ENCODE measurements around the gene ASB9.
"Not testable (repeated sequence)": the region's sequence is repeated elsewhere in the genome, so short reads cannot be mapped to it uniquely, and the experiment has no call there.

The ASB9 gene

DNA sequence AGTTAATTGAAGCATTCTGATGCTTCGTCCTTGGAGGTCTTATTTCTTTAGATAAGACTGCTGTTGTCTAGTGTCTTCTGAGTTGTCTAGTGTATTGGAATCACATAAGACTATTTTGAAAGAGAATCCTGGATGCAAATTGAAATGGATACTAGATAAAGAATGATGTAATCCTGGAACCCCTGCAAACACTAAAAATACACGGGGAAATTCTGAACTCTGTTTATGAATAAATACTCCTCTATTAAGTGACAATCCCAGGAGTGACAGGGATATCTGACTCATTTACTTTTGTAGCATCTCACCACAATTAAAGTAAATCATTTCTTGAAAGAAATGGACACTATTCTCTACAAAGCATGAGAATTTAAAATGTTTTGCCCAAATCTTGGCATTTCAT, 44.6 kb upstream of the ASB9 start:
- no peaks in the 10 kb centered on the region for H3K27me3 ChIP-seq (ENCODE audit: low read length)
- H4K20me1 ChIP-seq (ENCODE audit: low read depth, low read length) = no peaks in the 10 kb centered on the region
- H3K4me2 ChIP-seq (ENCODE audit: low read depth, low read length, poor library complexity, severe bottlenecking) = no peak overlapping the region
- no peak for TF ChIP-seq EZH2phosphoT487 (conservative IDR thresholded peaks at IDR 0.05; ENCODE audit: low read length)
- TF ChIP-seq, protein P1, sequence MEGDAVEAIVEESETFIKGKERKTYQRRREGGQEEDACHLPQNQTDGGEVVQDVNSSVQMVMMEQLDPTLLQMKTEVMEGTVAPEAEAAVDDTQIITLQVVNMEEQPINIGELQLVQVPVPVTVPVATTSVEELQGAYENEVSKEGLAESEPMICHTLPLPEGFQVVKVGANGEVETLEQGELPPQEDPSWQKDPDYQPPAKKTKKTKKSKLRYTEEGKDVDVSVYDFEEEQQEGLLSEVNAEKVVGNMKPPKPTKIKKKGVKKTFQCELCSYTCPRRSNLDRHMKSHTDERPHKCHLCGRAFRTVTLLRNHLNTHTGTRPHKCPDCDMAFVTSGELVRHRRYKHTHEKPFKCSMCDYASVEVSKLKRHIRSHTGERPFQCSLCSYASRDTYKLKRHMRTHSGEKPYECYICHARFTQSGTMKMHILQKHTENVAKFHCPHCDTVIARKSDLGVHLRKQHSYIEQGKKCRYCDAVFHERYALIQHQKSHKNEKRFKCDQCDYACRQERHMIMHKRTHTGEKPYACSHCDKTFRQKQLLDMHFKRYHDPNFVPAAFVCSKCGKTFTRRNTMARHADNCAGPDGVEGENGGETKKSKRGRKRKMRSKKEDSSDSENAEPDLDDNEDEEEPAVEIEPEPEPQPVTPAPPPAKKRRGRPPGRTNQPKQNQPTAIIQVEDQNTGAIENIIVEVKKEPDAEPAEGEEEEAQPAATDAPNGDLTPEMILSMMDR (IDR thresholded peaks at IDR 0.05; ENCODE audit: insufficient read depth, low read length, poor library complexity, severe bottlenecking) = no peak
- H3F3A ChIP-seq (ENCODE audit: insufficient read depth) = no peaks in the 10 kb centered on the region
- no peaks in the 10 kb centered on the region for H3K79me2 ChIP-seq (ENCODE audit: insufficient read depth, low read length)
- H3K9me3 ChIP-seq (ENCODE audit: insufficient read depth, low read length) = no peaks in the 10 kb centered on the region
- no peak overlapping the region for H3K27ac ChIP-seq (ENCODE audit: low read depth, low read length)
- no peaks in the 10 kb centered on the region for H3K36me3 ChIP-seq (ENCODE audit: low read length)
- no peak overlapping the region for H3K9ac ChIP-seq (ENCODE audit: low read length)
- no peak overlapping the region for H2AFZ ChIP-seq (ENCODE audit: low read depth, low read length, severe bottlenecking)
- H3K4me3 ChIP-seq (ENCODE audit: insufficient read depth, low read length, poor library complexity, severe bottlenecking) = no peak overlapping the region
- H3K9me2 ChIP-seq (replicated peaks; ENCODE audit: insufficient read depth, low read length) = no peaks in the 10 kb centered on the region

DNA sequence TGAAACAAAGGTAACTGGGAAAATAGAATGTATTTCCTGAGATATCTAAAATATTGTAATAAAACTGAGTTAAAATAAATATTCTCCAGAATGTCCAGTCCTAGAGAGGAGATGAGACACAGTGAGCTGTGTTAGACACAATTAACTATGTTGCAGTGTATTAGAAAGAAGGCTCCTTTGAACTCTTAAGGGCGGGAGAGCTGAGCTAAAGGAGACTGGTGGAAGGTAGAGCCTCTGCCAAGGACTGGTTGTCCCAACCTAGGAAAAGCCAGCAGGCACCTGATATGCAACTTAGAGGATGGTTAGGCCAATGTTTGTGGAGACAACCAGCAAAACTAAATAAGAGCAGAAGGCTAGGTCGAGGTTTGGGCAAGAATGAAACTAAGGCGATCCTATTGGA, 41.2 kb upstream of the ASB9 start:
- Histone ChIP-seq H3K4me2 (ENCODE audit: low read depth, low read length, poor library complexity, severe bottlenecking) (no peak overlapping the region), H3K27me3 (ENCODE audit: low read length) (no peaks in the 10 kb centered on the region), H3K9ac (ENCODE audit: low read length) (no peak overlapping the region)

DNA sequence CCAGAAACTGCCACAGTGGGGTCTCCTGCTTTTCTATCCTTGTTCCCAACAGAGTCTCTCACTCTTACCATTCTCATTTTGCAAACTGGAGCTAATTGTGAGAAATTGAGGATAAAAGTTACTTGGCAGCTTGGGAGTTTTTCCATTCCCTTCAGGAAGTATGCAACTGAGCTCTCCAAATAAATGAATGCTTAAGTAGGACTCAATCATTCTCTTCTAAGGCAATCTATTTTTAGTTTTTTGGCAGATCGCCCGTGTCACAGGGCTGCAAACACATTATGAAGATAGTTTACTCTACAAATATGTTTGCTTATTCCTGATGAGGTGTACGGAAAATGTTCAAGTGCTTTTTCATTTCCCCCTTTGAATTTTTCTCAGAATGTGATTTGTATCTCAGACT, 40.2 kb upstream of the ASB9 start:
- H3K9ac ChIP-seq (ENCODE audit: low read length) = no peak overlapping the region
- H3K27me3 ChIP-seq (ENCODE audit: low read length) = no peaks in the 10 kb centered on the region
- no peaks in the 10 kb centered on the region for H3F3A ChIP-seq (ENCODE audit: insufficient read depth)
- no peak overlapping the region for H2AFZ ChIP-seq (ENCODE audit: low read depth, low read length, severe bottlenecking)
- no peak overlapping the region for H3K27ac ChIP-seq (ENCODE audit: low read depth, low read length)
- no peak overlapping the region for H3K4me2 ChIP-seq (ENCODE audit: low read depth, low read length, poor library complexity, severe bottlenecking)
- H3K79me2 ChIP-seq (ENCODE audit: insufficient read depth, low read length) = no peaks in the 10 kb centered on the region
- H4K20me1 ChIP-seq (ENCODE audit: low read depth, low read length) = no peaks in the 10 kb centered on the region
- H3K9me2 ChIP-seq (replicated peaks; ENCODE audit: insufficient read depth, low read length) = no peaks in the 10 kb centered on the region
- H3K9me3 ChIP-seq (ENCODE audit: insufficient read depth, low read length) = no peaks in the 10 kb centered on the region
- TF ChIP-seq, protein P1 (IDR thresholded peaks at IDR 0.05; ENCODE audit: insufficient read depth, low read length, poor library complexity, severe bottlenecking) = no peak
- TF ChIP-seq EZH2phosphoT487 (conservative IDR thresholded peaks at IDR 0.05; ENCODE audit: low read length) = no peak
- H3K4me3 ChIP-seq (ENCODE audit: insufficient read depth, low read length, poor library complexity, severe bottlenecking) = no peak overlapping the region
- H3K36me3 ChIP-seq (ENCODE audit: low read length) = no peaks in the 10 kb centered on the region

More for the DNA sequence above, 41.2 kb upstream of the ASB9 start:
- Histone ChIP-seq H4K20me1 (ENCODE audit: low read depth, low read length) (no peaks in the 10 kb centered on the region), H3K9me3 (ENCODE audit: insufficient read depth, low read length) (no peaks in the 10 kb centered on the region), H3K27ac (ENCODE audit: low read depth, low read length) (no peak overlapping the region), H3F3A (ENCODE audit: insufficient read depth) (no peaks in the 10 kb centered on the region), H2AFZ (ENCODE audit: low read depth, low read length, severe bottlenecking) (no peak overlapping the region), H3K36me3 (ENCODE audit: low read length) (no peaks in the 10 kb centered on the region), H3K9me2 (replicated peaks; ENCODE audit: insufficient read depth, low read length) (no peaks in the 10 kb centered on the region), H3K79me2 (ENCODE audit: insufficient read depth, low read length) (no peaks in the 10 kb centered on the region), H3K4me3 (ENCODE audit: insufficient read depth, low read length, poor library complexity, severe bottlenecking) (no peak overlapping the region)
- TF ChIP-seq, protein P1 (IDR thresholded peaks at IDR 0.05; ENCODE audit: insufficient read depth, low read length, poor library complexity, severe bottlenecking) = no peak
- no peak for TF ChIP-seq EZH2phosphoT487 (conservative IDR thresholded peaks at IDR 0.05; ENCODE audit: low read length)

DNA sequence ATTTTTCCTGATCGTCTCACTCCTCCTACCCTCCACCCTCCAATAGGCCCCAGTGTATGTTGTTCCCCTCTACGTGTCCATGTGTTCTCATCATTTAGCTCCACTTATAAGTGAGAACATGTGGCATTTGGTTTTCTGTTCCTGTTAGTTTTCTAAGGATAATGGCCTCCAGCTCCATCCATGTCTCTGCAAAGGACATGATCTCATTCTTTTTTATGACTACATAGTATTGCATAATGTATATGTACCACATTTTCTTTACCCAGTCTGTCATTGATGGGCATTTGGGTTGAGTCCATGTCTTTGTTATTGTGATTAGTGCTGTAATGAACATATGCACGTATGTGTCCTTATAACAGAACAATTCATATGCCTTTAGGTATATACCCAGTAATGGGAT, 36.0 kb upstream of the ASB9 start:
- H3K27ac ChIP-seq (ENCODE audit: low read depth, low read length); H3K36me3 ChIP-seq (ENCODE audit: low read length); H3K9ac ChIP-seq (ENCODE audit: low read length); H3K27me3 ChIP-seq (ENCODE audit: low read length); H3K9me3 ChIP-seq (ENCODE audit: insufficient read depth, low read length); H3K79me2 ChIP-seq (ENCODE audit: insufficient read depth, low read length); H4K20me1 ChIP-seq (ENCODE audit: low read depth, low read length); H3K9me2 ChIP-seq (replicated peaks; ENCODE audit: insufficient read depth, low read length); H3K4me3 ChIP-seq (ENCODE audit: insufficient read depth, low read length, poor library complexity, severe bottlenecking); H2AFZ ChIP-seq (ENCODE audit: low read depth, low read length, severe bottlenecking); H3K4me2 ChIP-seq (ENCODE audit: low read depth, low read length, poor library complexity, severe bottlenecking); H3F3A ChIP-seq (ENCODE audit: insufficient read depth): not testable (repeated sequence)
